ENCODE results near the gene SNX10. TPM values are rescaled to one million over a fixed set of nuclear protein-coding genes. Genes with fewer than 3 reads are reported as not detected.
A peak's percentile ranks its signal among the peaks of the same experiment; 100 is the strongest.

The SNX10 gene
- total and polyA plus RNA-seq, 2 experiments from 2014 or later = 0.60 to 1.5 TPM

DNA sequence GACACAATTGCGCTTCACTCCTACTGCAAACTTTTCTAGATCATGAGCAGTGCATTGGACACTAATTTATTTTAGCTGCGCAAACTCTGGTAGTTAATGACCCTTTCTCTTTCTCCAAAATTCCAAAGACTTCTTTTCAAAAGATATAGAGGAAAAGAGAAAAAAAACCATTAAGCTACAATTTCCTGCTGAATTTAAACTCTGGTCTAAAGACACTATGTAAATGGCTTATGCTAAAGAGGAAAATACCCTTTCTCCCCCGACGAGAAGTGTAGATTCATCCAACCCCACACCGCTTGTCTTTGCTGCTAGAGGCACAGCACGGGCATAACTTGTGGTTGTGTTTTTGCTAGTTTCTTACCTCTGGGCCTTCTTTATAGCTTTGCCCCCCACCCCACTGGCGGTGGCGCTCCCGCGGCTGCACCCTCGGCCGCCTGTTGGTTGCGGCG lies 84.1 kb downstream of the SNX10 start:
- no peak overlapping the region for H3K9ac ChIP-seq
- no peaks in the 10 kb centered on the region for H3K36me3 ChIP-seq (ENCODE audit: low read depth)
- no peaks in the 10 kb centered on the region for H3K79me2 ChIP-seq (ENCODE audit: insufficient read depth)
- H3K4me1 ChIP-seq (ENCODE audit: insufficient read depth) = no peaks in the 10 kb centered on the region
- no peak overlapping the region for H2AFZ ChIP-seq
- H3K27me3 ChIP-seq (replicated peaks; ENCODE audit: insufficient read depth) = peaks cover 90% of the 10 kb centered on the region
- no peaks in the 10 kb centered on the region for H4K20me1 ChIP-seq (ENCODE audit: insufficient read depth)
- DNase-seq = peak; percentile 9
- in situ Hi-C loops (cut with MboI) = loop anchor here (10.0 kb wide), 1 partner anchor 779 kb away; the partner anchor contains the start of genes HOXA3 and HOXA7
- WGBS, 2 experiments (ENCODE audit: low coverage in 1 of 2, low lambda C conversion rate in 2 of 2, missing lambda C conversion rate in 2 of 2) = 22 to 31% methylated on average over 10 to 14 of the region's 14 CpGs
- TF ChIP-seq EZH2 (IDR thresholded peaks at IDR 0.05; ENCODE audit: insufficient read depth, poor library complexity, severe bottlenecking) = peak; percentile 94
- TF ChIP-seq EZH2phosphoT487 (IDR thresholded peaks at IDR 0.05; ENCODE audit: insufficient read depth, low read depth) = peak; percentile 70; the same call in 1 of the 2 replicates
- no peaks in the 10 kb centered on the region for H3F3A ChIP-seq (ENCODE audit: insufficient read depth)
- peak overlapping the region; percentile 55; the same call in 1 of the 2 replicates for H3K4me3 ChIP-seq
- H3K9me2 ChIP-seq (ENCODE audit: insufficient read depth) = no peaks in the 10 kb centered on the region
- no peaks in the 10 kb centered on the region for H3K9me3 ChIP-seq (ENCODE audit: low read depth)
- no peak overlapping the region for H3K4me2 ChIP-seq (ENCODE audit: unreplicated experiment)
- H3K27ac ChIP-seq = no peak overlapping the region

DNA sequence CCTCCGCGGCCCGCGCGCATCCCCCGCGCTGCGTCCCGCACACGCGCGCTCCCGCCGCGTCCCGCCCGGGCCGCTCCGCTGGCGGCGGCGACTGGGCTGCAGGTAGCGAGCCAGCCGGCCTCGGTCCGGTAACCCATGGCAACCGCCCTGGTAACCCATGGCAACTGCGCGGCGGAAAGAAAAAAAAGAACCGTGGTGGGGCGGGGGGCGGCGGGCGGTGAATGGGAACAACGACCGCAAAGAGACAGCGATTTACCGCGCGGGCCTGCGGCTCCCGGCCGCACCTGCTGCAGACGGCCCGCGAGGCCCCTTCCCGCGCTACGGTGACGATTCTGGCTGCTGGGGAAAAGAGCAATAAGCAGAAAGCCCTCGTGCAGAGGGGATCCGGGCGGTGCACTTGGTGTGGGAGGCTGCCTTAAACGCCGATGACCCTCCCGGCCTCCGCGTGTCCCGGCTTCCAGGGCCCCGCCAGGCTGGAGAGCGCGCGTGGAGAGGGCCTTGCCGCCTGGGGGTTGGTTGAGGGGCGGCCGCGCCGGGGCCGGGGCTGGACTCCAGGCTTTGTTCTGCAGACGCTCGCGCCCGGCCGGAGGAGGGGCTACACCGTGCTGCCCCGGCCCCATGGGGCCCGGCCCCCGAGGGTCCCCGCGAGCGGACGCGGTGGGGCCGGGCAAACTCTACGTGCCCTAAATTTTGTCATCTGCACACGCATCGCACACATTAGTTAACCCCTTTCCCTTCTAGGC lies 84.7 kb downstream of the SNX10 start:
- Histone ChIP-seq H3K36me3 (ENCODE audit: low read depth) (no peaks in the 10 kb centered on the region), H4K20me1 (ENCODE audit: insufficient read depth) (no peaks in the 10 kb centered on the region), H3K27me3 (replicated peaks; ENCODE audit: insufficient read depth) (peaks cover 87% of the 10 kb centered on the region), H3F3A (ENCODE audit: insufficient read depth) (no peaks in the 10 kb centered on the region), H3K9me3 (ENCODE audit: low read depth) (no peaks in the 10 kb centered on the region), H3K9ac (no peak overlapping the region), H2AFZ (peak overlapping the region; percentile 69), H3K4me2 (ENCODE audit: unreplicated experiment) (peak overlapping the region; percentile 30), H3K79me2 (ENCODE audit: insufficient read depth) (no peaks in the 10 kb centered on the region), H3K27ac (no peak overlapping the region), H3K4me3 (peak overlapping the region; percentile 55), H3K9me2 (ENCODE audit: insufficient read depth) (no peaks in the 10 kb centered on the region), H3K4me1 (ENCODE audit: insufficient read depth) (no peaks in the 10 kb centered on the region)
- peak; percentile 27 for DNase-seq
- peak; percentile 64; the same call in 1 of the 2 replicates for TF ChIP-seq EZH2phosphoT487 (IDR thresholded peaks at IDR 0.05; ENCODE audit: insufficient read depth, low read depth)
- peak; percentile 49 for TF ChIP-seq EZH2 (IDR thresholded peaks at IDR 0.05; ENCODE audit: insufficient read depth, poor library complexity, severe bottlenecking)
- 2 to 4% methylated on average over 34 to 69 of the region's 88 CpGs for WGBS, 2 experiments (ENCODE audit: low coverage in 1 of 2, low lambda C conversion rate in 2 of 2, missing lambda C conversion rate in 2 of 2)
- in situ Hi-C loops (cut with MboI) = loop anchor here (10.0 kb wide), 1 partner anchor 778 kb away; the partner anchor contains the start of genes HOXA3 and HOXA7

DNA sequence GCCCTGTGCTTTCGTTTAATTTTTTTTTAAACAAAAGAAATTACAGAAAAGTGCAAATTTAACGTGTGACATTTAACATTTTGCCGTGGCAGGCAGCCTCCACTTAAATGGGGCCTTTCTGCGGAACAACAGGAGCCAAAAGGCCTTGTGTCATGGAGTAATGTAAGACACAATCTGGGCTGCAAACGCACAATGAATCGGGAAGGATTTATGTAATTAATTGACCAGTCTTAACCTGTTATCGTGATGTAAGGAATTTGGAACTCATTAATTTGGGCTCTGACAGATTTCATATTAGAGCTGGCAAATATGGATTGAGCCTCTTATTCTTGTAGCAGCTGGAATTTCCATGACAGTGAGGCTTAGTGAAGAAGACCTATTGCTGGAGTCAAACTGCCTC lies 86.4 kb downstream of the SNX10 start:
- Histone ChIP-seq H3K79me2 (ENCODE audit: insufficient read depth) (no peaks in the 10 kb centered on the region), H3K9me2 (ENCODE audit: insufficient read depth) (no peaks in the 10 kb centered on the region), H3K4me3 (no peak overlapping the region), H3F3A (ENCODE audit: insufficient read depth) (no peaks in the 10 kb centered on the region), H3K27ac (no peak overlapping the region), H3K27me3 (replicated peaks; ENCODE audit: insufficient read depth) (peaks cover 73% of the 10 kb centered on the region), H3K4me2 (ENCODE audit: unreplicated experiment) (no peak overlapping the region), H3K4me1 (ENCODE audit: insufficient read depth) (no peaks in the 10 kb centered on the region), H3K9ac (no peak overlapping the region), H2AFZ (no peak overlapping the region), H4K20me1 (ENCODE audit: insufficient read depth) (no peaks in the 10 kb centered on the region), H3K9me3 (ENCODE audit: low read depth) (no peaks in the 10 kb centered on the region), H3K36me3 (ENCODE audit: low read depth) (no peaks in the 10 kb centered on the region)
- in situ Hi-C loops (cut with MboI) = loop anchor here (10.0 kb wide), 1 partner anchor 777 kb away; the partner anchor contains the start of genes HOXA3 and HOXA7
- TF ChIP-seq EZH2phosphoT487 (IDR thresholded peaks at IDR 0.05; ENCODE audit: insufficient read depth, low read depth) (no peak), EZH2 (IDR thresholded peaks at IDR 0.05; ENCODE audit: insufficient read depth, poor library complexity, severe bottlenecking) (no peak)
- WGBS, 2 experiments (ENCODE audit: low coverage in 1 of 2, low lambda C conversion rate in 2 of 2, missing lambda C conversion rate in 2 of 2) = 73 to 76% methylated on average over 7 of the region's 7 CpGs
- DNase-seq = no peak

DNA sequence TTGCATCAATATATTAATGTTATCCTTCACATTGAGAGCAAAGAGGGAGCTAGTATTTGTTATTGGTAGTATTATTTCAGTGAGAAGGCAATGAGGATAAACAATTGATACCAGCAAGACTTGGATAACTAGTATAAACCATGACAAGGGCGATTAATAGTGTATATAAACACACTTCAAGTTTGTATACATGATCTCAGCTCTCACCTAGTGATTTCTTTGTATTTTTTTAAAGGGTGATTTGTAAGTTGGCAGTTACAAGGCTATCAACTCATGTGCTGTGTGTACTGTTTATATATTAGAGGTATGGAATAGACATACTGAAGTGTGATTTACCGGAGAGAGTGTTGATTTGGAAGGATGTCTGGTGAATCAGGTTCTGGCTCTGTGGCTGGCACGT lies 88.0 kb downstream of the SNX10 start:
- Histone ChIP-seq H3K4me2 (ENCODE audit: unreplicated experiment) (no peak overlapping the region), H3K27me3 (replicated peaks; ENCODE audit: insufficient read depth) (peaks cover 66% of the 10 kb centered on the region), H3K9me2 (ENCODE audit: insufficient read depth) (no peaks in the 10 kb centered on the region), H3F3A (ENCODE audit: insufficient read depth) (no peaks in the 10 kb centered on the region), H4K20me1 (ENCODE audit: insufficient read depth) (no peaks in the 10 kb centered on the region), H2AFZ (no peak overlapping the region), H3K4me3 (no peak overlapping the region), H3K79me2 (ENCODE audit: insufficient read depth) (no peaks in the 10 kb centered on the region), H3K27ac (no peak overlapping the region), H3K4me1 (ENCODE audit: insufficient read depth) (no peaks in the 10 kb centered on the region), H3K36me3 (ENCODE audit: low read depth) (no peaks in the 10 kb centered on the region), H3K9ac (no peak overlapping the region), H3K9me3 (ENCODE audit: low read depth) (no peaks in the 10 kb centered on the region)
- DNase-seq = no peak
- in situ Hi-C loops (cut with MboI) = loop anchor here (10.0 kb wide), 1 partner anchor 775 kb away; the partner anchor contains the start of genes HOXA3 and HOXA7
- WGBS, 2 experiments (ENCODE audit: low coverage in 1 of 2, low lambda C conversion rate in 2 of 2, missing lambda C conversion rate in 2 of 2) = 57 to 67% methylated on average over 3 of the region's 3 CpGs
- no peak for TF ChIP-seq EZH2 (IDR thresholded peaks at IDR 0.05; ENCODE audit: insufficient read depth, poor library complexity, severe bottlenecking)

Data from GM23248 (cell line).